IPS DF 4.7 (cell line): ENCODE data around the gene AMY1C.
"Not testable (repeated sequence)": the region's sequence is repeated elsewhere in the genome, so short reads cannot be mapped to it uniquely, and the experiment has no call there.

ENCODE experiments used
- DNase-seq: peaks from one replicate; pipeline ENCODE4 v3.0.0-alpha.2; 2013; ENCODE audit warnings: low spot score; ENCODE audit errors: extremely low read depth

Gene AMY1C

DNA sequence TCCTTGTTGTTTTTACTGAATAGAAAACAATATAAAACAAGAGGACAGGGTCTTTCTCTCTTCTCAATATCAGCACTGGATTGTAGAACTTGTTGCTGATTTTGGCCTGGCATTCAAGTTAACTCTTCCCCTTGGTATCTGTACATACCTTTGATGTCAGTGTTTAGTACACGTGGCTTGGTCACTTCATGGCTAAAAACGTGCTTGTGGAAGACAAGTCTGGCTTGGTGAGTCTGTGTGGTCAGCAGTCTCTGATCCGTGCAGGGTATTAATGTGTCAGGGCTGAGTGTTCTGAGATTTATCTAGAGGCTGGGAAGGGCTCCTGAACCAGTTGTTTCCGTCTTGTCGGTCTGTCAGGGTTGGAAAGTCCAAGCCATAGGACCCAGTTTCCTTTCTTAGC is at the start of gene AMY1C:
AMY1C (plus strand) TSS at position 301 of the 400 bp plus-strand sequence. CDS start 572 bp downstream, outside the sequence.
- not testable (repeated sequence) for DNase-seq

DNA sequence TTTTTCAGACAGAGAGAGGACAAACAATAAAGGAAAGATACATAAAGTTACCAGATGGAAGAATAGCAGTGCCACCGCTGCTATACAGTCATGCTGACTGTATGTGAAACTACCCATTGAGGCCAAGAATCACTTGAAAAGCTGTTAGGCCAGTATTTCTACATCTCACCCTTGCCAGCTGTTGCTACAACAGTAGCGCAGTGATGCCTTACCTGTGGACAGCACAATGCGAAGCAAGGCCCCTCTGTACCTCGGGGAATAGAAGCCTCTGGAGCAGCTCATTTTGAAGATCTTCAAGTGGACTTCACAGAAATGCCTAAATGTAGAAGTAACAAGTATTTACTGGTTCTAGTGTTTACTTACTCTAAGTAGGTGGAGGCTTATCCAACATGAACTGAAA is 49.0 kb upstream of the AMY1C start:
- DNase-seq = not testable (repeated sequence)

- not testable (repeated sequence) for DNase-seq
Observed at GRCh38 chr1:103701256-103701655, 48.4 kb upstream of the AMY1C start.

DNA sequence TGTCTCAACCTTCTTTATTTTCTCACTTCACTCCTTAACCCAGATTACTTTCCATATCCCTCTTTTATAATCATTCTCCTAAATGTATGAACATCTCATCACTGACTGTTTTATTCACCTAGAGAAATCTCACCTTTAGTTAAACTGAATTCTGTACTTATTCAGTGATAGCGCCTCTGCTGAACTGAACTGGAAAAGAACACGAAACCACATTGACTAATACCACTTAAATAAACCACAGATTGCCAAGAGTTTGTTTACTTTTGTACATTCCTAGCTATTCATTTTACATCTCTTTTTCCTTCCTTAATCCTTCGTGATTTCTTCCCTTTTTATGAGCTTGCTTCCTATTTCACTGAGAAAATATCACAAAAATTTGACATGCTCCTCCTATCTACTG is 42.0 kb upstream of the AMY1C start:
- not testable (repeated sequence) for DNase-seq

- not testable (repeated sequence) for DNase-seq
Observed at GRCh38 chr1:103710381-103710780, 39.3 kb upstream of the AMY1C start.

GRCh38 chr1:103717404-103717803 is 32.3 kb upstream of the AMY1C start:
- not testable (repeated sequence) for DNase-seq

DNA sequence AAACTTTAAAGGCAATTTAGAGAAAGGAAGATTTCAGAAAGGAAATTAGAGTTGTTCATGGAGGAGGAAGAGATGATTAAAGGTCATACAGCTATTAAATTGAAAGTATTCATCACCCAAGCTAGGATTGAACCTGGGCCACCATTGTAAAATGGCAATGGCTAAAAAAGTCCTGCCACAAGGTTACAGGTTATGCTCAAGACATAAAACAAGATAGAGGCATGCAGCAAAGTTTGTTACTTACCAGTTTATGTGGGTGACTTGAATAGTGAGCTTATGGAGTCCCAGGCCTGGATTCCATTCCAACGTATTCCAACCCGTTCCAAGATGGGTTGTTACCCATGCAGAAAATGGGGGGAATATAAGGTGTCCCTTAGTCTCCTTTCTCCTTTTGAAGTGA is 28.2 kb upstream of the AMY1C start:
- DNase-seq = not testable (repeated sequence)

DNA sequence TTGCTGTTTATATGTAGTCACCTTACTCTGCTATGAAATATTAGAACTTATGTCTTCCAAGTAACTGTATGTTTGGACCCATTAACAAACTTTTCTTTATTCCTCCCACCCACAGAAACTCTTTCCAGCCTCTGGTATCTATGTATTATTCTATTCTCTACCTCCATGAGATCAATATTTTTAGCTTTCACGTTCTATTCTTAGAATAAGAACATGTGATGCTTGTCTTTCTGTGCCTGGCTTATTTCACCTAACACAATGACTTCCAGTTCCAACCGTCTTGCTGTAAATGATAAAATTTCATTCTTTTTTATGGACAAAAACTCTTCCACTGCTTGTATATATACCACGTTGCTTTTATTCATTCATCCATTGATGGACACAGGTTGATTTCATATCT is 14.4 kb upstream of the AMY1C start:
- not testable (repeated sequence) for DNase-seq

DNA sequence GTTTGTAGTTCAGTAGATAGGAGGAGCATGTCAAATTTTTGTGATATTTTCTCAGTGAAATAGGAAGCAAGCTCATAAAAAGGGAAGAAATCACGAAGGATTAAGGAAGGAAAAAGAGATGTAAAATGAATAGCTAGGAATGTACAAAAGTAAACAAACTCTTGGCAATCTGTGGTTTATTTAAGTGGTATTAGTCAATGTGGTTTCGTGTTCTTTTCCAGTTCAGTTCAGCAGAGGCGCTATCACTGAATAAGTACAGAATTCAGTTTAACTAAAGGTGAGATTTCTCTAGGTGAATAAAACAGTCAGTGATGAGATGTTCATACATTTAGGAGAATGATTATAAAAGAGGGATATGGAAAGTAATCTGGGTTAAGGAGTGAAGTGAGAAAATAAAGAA is 11.7 kb upstream of the AMY1C start:
- DNase-seq = not testable (repeated sequence)

- not testable (repeated sequence) for DNase-seq
Observed at GRCh38 chr1:103744449-103744848, 5.2 kb upstream of the AMY1C start.

- DNase-seq = not testable (repeated sequence)
Observed at GRCh38 chr1:103745040-103745439, 4.7 kb upstream of the AMY1C start.

GRCh38 chr1:103748273-103748672 is 1.4 kb upstream of the AMY1C start:
- not testable (repeated sequence) for DNase-seq

GRCh38 chr1:103761896-103762295 is 12.2 kb downstream of the AMY1C start:
- no peak for DNase-seq

GRCh38 chr1:103779932-103780331 is 30.2 kb downstream of the AMY1C start:
- DNase-seq = no peak

DNA sequence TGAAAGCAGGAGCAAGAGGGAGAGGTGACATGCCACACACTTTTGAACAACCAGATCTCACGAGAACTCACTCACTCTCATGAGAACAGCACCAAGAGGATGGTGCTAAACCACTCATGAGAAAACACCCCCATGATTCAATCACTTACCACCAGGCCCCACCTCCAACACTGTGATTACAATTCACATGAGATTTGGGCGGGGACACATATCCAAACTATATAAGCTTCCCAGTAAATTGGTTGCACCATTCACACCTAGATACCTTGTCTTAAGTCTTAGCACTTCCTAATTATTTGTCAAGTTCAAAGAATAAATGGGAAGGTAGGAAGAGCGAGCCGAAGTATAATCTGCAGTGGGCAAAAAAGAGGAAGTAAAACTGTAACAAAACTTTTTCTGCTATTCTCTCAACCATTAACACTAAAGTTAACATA is 34.3 kb downstream of the AMY1C start:
- DNase-seq = no peak

DNA sequence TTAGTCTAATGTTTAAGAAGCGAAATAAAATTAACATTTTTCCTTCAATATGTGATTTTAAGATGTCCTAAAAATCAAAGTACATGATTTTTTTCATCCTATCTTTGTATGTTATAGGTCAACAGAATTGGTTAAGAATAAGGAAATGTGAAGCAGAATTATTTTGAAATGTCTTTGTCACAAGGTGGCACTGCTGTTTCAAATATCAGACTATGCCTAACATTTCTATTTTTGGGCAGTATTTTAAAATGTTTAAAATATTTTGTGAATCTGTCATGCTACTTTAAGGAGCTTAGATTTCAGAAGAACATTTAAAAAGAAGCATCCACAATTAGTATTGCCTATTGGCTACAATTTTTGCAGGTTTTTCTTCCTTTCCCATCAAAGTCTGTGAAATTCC is 38.7 kb downstream of the AMY1C start:
- no peak for DNase-seq

DNA sequence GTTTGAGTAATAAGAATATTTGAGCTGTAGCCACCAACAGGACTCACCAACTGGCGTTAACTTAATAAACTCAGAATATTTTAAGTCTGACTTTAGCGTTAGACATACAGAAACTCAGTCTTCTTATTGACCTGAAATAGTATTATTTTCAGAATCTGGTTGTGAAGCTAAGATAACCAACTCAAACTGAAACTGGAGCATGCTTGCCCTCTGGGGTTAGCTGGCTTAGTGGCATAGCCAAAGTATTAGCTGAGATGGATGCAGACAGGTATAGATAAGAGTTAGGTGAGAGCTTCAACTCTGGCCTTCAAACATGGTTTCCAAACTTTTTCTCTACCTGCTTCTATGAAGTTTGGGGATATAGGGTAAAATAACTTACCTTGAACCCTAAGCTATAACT is 40.5 kb downstream of the AMY1C start:
- DNase-seq = no peak
